HG02870 (cell line): ENCODE data around the gene RRH.

Experiments
- ATAC-seq: cut with Tn5 transposase; IDR thresholded peaks from one replicate; pipeline ENCODE4 v1.9.1; 2021; ENCODE audit warnings: mild to moderate bottlenecking, moderate library complexity; ENCODE audit not compliant: unreplicated experiment

RRH gene

DNA sequence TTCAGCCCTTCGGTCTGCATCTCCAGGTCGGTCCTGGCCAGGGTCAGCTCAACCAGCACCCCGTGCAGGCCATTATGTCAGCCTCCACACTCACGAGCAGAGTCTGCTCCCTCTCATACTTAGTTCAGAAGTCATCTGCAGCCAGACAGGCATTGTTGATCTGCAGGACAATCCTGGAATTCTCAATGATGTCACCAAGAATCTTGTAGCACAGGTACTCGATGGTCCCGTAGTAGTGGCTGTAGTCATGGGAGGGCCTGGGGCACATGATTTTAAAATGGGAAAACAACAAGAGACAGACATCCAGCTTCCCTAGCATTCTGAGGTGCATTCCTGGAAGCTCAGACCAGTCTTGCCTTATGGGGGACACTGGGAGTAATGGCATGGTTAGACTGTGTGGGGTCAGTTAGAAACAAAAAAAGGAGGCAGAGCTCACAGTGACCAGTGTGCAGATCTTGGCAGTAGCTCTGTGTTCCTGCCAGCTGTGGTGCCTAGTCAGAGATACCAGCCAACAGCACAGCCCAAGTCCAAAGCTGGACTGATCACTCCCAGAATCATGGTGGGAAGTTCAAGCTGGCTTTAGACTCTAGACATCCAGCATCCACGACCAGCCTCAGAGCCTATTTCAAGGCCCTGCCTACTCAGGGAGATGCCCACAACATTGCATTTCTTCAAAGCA, 52.0 kb downstream of the RRH start:
- no peak for ATAC-seq

- no peak for ATAC-seq
Observed at GRCh38 chr4:109886303-109886702, 58.5 kb downstream of the RRH start.

GRCh38 chr4:109887071-109887470, 59.3 kb downstream of the RRH start:
- no peak for ATAC-seq

GRCh38 chr4:109890076-109890475, 62.3 kb downstream of the RRH start:
- no peak for ATAC-seq
